HepG2 (cell line): ENCODE data around the gene PLEKHO1. TPM values are rescaled to one million over a fixed set of nuclear protein-coding genes. Genes with fewer than 3 reads are reported as not detected.
A peak's percentile ranks its signal among the peaks of the same experiment; 100 is the strongest.

Experiments used
- ATRX ChIP-seq: sonication (generic); formaldehyde crosslinking; IDR thresholded peaks from 2 replicates; pipeline ENCODE4 v1.4.0; 2020; ENCODE audit warnings: missing genetic modification reagents, borderline replicate concordance
- HOXA5 ChIP-seq: sonication (generic); formaldehyde crosslinking; IDR thresholded peaks from 2 replicates; pipeline ENCODE4 v1.4.0; 2020; ENCODE audit warnings: missing genetic modification reagents
- IKZF5 ChIP-seq: IDR thresholded peaks from 2 replicates; pipeline ENCODE4 v1.6.1; 2018; ENCODE audit warnings: missing genetic modification reagents, mild to moderate bottlenecking, missing compliant biosample characterization
- ISL2 ChIP-seq: sonication (generic); formaldehyde crosslinking; IDR thresholded peaks from 2 replicates; pipeline ENCODE4 v1.5.0; 2020; ENCODE audit warnings: missing genetic modification reagents
- KAT8 ChIP-seq: IDR thresholded peaks from 2 replicates; pipeline ENCODE4 v1.6.1; 2016; ENCODE audit warnings: missing genetic modification reagents, missing compliant biosample characterization
- NFE2L2 ChIP-seq: fragments of 150-350 bp; IDR thresholded peaks from 2 replicates; pipeline ENCODE4 v1.6.1; 2014; ENCODE audit warnings: low read length
- NKX3-1 ChIP-seq: sonication (generic); formaldehyde crosslinking; IDR thresholded peaks from 2 replicates; pipeline ENCODE4 v1.5.0; 2020; ENCODE audit warnings: missing genetic modification reagents
- PAX8 ChIP-seq: sonication (generic); formaldehyde crosslinking; IDR thresholded peaks from 2 replicates; pipeline ENCODE4 v1.8.0; 2022; ENCODE audit warnings: mild to moderate bottlenecking, missing genetic modification reagents, borderline replicate concordance
- RAD21 ChIP-seq: fragments of 450-650 bp; formaldehyde crosslinking; IDR thresholded peaks from 2 replicates; pipeline ENCODE4 v1.5.0; 2020; ENCODE audit warnings: mild to moderate bottlenecking
- SALL1 ChIP-seq: sonication (generic); formaldehyde crosslinking; IDR thresholded peaks from 2 replicates; pipeline ENCODE4 v1.8.0; 2022; ENCODE audit warnings: mild to moderate bottlenecking, missing genetic modification reagents
- SP140L ChIP-seq: sonication (generic); formaldehyde crosslinking; IDR thresholded peaks from 2 replicates; pipeline ENCODE4 v1.4.0; 2020; ENCODE audit warnings: missing genetic modification reagents, borderline replicate concordance
- THAP11 ChIP-seq: IDR thresholded peaks from 2 replicates; pipeline ENCODE4 v1.6.1; 2016; ENCODE audit warnings: missing biosample characterization, missing genetic modification reagents
- YY1 ChIP-seq: IDR thresholded peaks from 2 replicates; pipeline ENCODE4 v1.6.1; 2011; ENCODE audit warnings: low read length, low read depth, moderate library complexity, mild to moderate bottlenecking; ENCODE audit not compliant: insufficient read depth, insufficient replicate concordance
- ZBTB37 ChIP-seq: sonication (generic); formaldehyde crosslinking; IDR thresholded peaks from 2 replicates; pipeline ENCODE4 v1.4.0; 2020; ENCODE audit warnings: mild to moderate bottlenecking, missing genetic modification reagents
- ZNF253 ChIP-seq: sonication (generic); formaldehyde crosslinking; IDR thresholded peaks from 2 replicates; pipeline ENCODE4 v1.8.0; 2022; ENCODE audit warnings: mild to moderate bottlenecking, missing genetic modification reagents, borderline replicate concordance
- ZNF678 ChIP-seq: sonication (generic); formaldehyde crosslinking; IDR thresholded peaks from 2 replicates; pipeline ENCODE4 v1.4.0; 2020; ENCODE audit warnings: mild to moderate bottlenecking, missing genetic modification reagents
- polyA plus RNA-seq, 8 experiments: library from polyadenylated mRNA; depleted of rRNA in 3 of 8; stranded (reverse) in 7 of 8; unstranded in 1 of 8; fragments of >200 nt; fragmentation: Illumina TruSeq in 4 of 8; extraction: Trizol in 4 of 8; gene quantifications; 2 replicates each; pipeline versions ENCODE4 v1.2.1 to v1.2.3, GENCODE V29; 2011 to 2016; ENCODE audit warnings: low read depth in 4 of 8, missing spikeins in 1 of 8, mixed read lengths in 1 of 8; ENCODE audit not compliant: insufficient read depth in 1 of 8
- total RNA-seq, 5 experiments: library from RNA; depleted of rRNA; stranded (reverse); fragments of >200 nt; fragmentation: Illumina TruSeq; extraction: Trizol; gene quantifications; 2 replicates each; pipeline ENCODE4 v1.2.3, GENCODE V29; 2016; ENCODE audit warnings: low read depth in 1 of 5
- TF ChIP-seq, protein P1 (sequence below): sonication (generic); formaldehyde crosslinking; IDR thresholded peaks from 2 replicates; pipeline ENCODE4 v1.5.1; 2020; ENCODE audit warnings: mild to moderate bottlenecking, missing genetic modification reagents
- TF ChIP-seq, protein P2 (sequence below): sonication (generic); formaldehyde crosslinking; IDR thresholded peaks from 2 replicates; pipeline ENCODE4 v1.5.0; 2020; ENCODE audit warnings: mild to moderate bottlenecking, missing genetic modification reagents, moderate library complexity
- TF ChIP-seq, protein P3 (sequence below): sonication (generic); formaldehyde crosslinking; IDR thresholded peaks from 2 replicates; pipeline ENCODE4 v1.5.1; 2020; ENCODE audit warnings: mild to moderate bottlenecking, moderate library complexity, missing genetic modification reagents

The PLEKHO1 gene
- total and polyA plus RNA-seq, 2 of the 13 experiments (the other 11 are each of a cell fraction or from before 2014, with no cell fraction given): 9.8 to 10.1 TPM

DNA sequence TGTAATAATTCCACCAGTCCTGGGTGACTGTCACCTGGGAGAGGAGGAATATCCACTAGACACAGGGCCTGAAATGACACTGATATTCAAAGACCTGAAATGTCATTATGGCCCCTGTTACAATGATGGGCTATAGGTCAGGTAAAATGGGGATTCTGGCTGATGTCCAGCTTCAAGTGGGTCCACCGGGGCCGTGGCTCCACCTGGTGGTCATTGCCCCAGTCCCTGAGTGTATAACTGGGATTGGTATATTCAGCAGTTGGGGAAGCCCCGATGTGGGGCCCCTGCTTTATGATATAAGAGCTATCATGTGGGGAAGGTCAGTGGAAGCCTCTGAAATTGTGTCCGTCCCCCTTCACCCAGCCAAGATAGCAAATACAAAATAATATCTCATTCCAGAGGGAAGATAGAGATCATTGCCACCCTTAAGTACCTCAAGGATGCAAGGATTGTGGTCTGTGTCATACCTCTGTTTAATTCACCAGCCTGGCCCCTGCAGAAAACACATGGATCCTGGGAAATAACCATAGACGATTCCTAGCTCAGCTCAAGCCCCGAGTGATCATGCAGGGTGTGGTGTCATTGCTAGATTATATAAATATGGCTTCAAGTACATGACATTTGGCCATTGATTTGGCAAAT, 19.4 kb downstream of the PLEKHO1 start (continued):
- TF ChIP-seq, protein P1, sequence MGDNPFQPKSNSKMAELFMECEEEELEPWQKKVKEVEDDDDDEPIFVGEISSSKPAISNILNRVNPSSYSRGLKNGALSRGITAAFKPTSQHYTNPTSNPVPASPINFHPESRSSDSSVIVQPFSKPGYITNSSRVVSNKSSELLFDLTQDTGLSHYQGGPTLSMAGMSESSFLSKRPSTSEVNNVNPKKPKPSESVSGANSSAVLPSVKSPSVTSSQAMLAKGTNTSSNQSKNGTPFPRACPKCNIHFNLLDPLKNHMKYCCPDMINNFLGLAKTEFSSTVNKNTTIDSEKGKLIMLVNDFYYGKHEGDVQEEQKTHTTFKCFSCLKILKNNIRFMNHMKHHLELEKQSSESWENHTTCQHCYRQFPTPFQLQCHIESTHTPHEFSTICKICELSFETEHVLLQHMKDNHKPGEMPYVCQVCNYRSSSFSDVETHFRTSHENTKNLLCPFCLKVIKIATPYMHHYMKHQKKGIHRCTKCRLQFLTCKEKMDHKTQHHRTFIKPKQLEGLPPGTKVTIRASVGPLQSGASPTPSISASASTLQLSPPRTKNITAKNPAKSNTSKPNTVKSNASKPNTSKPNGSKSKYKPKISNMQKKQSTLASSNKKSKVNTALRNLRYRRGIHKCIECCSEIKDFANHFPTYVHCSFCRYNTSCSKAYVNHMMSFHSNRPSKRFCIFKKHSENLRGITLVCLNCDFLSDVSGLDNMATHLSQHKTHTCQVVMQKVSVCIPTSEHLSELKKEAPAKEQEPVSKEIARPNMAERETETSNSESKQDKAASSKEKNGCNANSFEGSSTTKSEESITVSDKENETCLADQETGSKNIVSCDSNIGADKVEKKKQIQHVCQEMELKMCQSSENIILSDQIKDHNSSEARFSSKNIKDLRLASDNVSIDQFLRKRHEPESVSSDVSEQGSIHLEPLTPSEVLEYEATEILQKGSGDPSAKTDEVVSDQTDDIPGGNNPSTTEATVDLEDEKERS (CRISPR knock-in tag): no peak
- TF ChIP-seq SP140L (CRISPR knock-in tag) (no peak), NKX3-1 (CRISPR knock-in tag) (no peak), SALL1 (CRISPR knock-in tag) (peak; percentile 48; the same call in 1 of the 2 replicates), HOXA5 (CRISPR knock-in tag) (peak; percentile 45; the same call in 1 of the 2 replicates), ZNF253 (CRISPR knock-in tag) (no peak), ZBTB37 (CRISPR knock-in tag) (no peak), IKZF5 (CRISPR knock-in tag) (0 out of 2 replicates have a peak, but pooled peaks have one; percentile 26), ATRX (CRISPR knock-in tag) (no peak), RAD21 (CRISPR knock-in tag) (peak; percentile 76), KAT8 (CRISPR knock-in tag) (peak; percentile 50; the same call in 1 of the 2 replicates), THAP11 (CRISPR knock-in tag) (0 out of 2 replicates have a peak, but pooled peaks have one; percentile 32), YY1 (peak; percentile 42), ZNF678 (CRISPR knock-in tag) (no peak), PAX8 (no peak), NFE2L2 (no peak), ISL2 (CRISPR knock-in tag) (0 out of 2 replicates have a peak, but pooled peaks have one; percentile 31)
- TF ChIP-seq, protein P2, sequence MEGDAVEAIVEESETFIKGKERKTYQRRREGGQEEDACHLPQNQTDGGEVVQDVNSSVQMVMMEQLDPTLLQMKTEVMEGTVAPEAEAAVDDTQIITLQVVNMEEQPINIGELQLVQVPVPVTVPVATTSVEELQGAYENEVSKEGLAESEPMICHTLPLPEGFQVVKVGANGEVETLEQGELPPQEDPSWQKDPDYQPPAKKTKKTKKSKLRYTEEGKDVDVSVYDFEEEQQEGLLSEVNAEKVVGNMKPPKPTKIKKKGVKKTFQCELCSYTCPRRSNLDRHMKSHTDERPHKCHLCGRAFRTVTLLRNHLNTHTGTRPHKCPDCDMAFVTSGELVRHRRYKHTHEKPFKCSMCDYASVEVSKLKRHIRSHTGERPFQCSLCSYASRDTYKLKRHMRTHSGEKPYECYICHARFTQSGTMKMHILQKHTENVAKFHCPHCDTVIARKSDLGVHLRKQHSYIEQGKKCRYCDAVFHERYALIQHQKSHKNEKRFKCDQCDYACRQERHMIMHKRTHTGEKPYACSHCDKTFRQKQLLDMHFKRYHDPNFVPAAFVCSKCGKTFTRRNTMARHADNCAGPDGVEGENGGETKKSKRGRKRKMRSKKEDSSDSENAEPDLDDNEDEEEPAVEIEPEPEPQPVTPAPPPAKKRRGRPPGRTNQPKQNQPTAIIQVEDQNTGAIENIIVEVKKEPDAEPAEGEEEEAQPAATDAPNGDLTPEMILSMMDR (CRISPR knock-in tag): peak; percentile 84
- TF ChIP-seq, protein P3, sequence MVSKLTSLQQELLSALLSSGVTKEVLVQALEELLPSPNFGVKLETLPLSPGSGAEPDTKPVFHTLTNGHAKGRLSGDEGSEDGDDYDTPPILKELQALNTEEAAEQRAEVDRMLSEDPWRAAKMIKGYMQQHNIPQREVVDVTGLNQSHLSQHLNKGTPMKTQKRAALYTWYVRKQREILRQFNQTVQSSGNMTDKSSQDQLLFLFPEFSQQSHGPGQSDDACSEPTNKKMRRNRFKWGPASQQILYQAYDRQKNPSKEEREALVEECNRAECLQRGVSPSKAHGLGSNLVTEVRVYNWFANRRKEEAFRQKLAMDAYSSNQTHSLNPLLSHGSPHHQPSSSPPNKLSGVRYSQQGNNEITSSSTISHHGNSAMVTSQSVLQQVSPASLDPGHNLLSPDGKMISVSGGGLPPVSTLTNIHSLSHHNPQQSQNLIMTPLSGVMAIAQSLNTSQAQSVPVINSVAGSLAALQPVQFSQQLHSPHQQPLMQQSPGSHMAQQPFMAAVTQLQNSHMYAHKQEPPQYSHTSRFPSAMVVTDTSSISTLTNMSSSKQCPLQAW (CRISPR knock-in tag): peak; percentile 41; the same call in 1 of the 2 replicates
